Stimulated activated CD8-positive, alpha-beta memory T cell treated with anti-CD3 and anti-CD28 coated beads, Interleukin-12 subunit alpha, Interleukin-12 subunit beta, amount 100 ng/mL, for 24 hours (primary cell): ENCODE data around the gene DSTN.

Source experiments
- DNase-seq: peaks from one replicate; pipeline ENCODE4 v3.0.0-alpha.2; 2020; ENCODE audit errors: extremely low read depth

The DSTN gene

DNA sequence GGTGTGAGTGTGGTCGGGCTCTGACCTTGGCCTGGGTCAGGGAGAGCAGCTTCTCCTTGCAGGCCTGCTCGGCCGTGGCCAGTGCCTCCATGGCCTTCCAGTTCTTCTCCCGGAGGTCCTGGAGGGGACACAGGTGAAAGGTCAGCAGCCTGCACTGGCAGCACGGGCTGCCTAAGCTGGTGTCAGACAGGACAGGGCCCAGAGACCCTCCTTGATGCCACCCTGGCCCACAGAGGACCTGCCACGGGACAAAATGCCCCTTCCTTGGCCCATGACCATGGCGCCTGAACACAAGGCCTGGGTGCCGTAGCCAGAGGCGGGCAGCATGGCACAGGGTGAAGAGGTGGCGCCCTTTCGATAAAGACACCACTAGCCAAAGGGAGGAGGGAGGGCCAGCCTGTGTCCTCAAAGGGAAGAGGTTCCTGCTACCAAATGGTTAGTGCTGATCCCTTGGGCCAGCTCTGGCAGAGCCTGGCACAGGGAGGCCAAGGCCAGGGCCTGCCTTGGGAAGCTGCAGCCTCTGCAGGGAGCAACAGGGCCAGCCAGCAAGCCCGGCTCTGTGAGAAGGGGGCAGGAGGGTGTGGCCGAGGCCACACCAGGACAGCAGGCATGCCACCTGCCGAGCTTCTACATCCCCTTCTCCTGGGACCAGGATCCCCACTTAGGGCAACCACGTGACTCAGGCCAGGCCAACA, 54.8 kb downstream of the DSTN start:
- no peak for DNase-seq

DNA sequence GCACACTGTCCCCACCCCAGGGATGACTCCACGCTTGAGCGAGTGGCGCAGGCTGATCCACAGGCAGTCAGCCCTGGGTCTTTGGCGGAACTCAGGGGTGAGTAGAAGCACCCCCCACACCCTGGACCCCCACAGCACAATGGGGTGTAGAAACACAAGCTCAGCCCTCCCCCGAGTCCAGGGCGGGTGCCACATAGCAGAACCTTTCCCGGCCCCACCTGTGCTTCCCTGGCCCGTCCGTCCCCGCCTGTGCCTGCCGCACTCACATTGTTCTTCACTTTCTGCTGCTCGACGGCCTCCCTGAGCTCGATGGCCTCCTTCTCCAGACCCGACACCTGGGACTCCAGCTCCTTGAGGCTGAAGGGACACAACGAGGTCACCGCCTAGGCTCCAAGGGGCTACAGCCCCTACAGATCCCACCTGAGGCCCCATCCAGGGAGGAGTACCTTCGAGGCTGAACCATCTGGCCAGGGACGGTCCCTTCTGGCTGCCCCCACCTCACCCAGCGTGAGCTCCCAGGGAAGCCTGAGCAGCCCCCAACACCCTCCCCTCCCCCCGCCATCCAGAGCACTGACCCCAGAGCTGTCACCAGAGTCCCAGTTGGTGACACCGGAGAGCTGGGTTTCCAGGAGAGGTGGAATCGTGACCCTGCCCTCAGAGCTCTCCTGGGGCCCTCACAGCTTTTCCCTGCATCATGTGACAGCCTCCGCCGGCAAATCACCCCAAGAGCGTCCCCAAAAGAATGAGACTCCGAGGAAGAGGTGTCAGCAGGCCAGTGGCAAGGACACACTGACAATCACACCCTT, 55.6 kb downstream of the DSTN start:
- DNase-seq = no peak

DNA sequence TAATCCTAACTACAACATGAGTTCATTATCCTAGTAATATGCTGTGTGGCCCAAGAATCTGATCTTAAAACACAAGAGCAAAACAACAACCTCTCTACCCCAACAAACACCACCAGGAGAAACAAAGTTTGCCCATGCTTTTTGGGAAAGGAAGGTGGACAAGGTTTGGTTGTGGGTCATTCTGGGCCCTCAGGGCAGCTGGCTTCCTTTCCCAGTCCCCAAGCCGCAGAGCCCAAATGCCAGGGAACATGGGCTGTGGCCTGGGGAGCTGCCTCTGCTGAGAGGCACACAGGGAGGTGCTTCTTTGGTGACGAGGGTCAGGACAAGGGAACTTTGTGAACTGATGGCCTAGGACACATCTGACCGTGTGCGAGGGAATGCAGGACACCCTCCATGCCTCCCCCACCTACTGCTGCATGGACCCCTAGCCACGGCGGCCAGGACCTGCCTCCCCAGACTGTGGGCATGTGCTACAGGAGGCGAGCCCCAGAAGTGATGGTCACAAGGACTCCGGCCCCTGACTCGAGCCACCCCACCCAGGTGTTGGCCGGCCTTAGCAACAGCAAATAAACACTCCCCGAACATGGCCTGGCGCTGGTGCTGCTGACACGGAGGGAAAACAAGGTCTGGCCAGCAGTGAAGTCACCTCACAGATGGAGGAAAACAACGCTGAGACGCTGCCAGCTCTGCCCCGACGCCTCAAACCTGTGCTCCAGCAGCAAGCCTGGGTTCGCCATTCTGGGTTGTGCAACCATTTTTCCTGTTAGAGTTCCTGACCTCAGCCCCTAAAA, 56.5 kb downstream of the DSTN start:
- no peak for DNase-seq

DNA sequence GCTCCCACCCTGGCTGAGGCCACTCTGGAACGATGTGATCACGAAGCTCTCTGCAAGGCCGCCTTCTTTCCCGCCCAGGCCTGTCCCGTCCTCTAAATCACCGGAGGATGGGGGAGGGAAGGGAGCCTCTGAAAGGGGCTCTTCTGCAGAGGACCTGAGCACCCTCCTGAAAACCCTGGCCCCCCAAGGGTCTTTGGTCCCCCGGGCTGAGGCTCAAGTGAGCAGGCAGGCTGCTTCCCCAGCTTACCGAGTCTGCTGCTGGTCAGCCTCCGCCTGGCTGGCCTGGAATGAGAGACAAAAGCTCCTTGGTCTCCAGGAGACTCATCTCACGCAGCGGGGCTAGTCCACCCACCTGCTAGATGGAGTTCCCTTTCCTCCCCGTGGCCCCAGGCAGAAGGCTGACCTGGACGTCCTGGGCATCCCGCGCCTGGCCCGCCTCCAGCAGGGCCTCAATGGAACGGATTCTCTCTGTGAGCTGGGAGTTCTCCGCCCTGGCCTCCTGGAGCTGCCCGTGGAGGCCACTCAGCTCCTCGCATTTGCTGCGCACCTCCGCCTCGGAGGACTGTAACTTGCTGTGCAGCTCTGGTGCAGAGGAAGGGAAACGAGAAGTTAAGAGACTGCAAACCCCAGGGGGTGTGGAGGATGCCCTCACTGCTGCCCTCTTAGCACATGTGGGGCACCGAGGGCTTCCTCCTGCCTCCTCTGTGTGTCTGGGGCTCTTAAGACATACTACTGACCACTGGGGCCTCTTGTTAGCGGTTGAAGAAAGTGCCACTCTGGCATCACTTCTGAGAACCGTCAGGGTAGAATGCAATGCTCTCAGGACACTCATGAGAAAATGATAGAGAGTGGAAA, 57.5 kb downstream of the DSTN start:
- DNase-seq = no peak

DNA sequence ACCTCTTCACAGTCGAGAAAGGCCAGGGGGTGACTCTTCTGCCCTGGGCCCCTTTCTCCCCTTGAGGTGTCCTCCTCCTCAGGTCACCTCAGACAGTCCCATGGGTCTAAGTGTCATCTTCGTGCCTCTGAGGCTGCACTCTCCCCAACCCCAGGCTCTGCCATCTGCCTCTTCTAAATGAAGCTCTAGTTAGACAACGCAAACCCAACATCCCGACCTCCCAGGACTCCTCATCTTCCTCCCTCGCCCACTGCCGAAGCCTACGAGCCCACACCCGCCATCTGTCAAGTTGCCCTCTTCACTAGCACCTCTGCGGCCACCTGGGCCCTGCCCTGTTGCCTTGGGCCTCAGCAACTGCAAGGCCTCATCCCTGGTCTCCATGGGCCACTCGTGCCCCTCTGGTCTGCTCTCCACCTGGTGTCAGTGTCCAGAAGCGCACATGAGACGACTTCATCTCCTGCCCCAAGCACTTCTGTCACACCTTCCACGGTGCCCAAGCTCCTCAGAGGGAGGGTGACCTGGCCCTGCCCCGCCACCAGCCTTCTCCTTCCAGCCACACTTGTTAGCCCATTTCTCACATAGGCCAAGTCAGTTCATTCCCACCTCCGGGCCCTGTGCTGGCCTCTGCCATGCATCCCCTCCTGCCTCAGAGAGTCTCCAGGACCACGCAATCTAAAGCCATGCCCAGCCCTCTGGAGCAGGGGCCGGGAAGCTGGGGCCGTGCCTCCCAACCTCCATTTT, 58.4 kb downstream of the DSTN start:
- DNase-seq = no peak

DNA sequence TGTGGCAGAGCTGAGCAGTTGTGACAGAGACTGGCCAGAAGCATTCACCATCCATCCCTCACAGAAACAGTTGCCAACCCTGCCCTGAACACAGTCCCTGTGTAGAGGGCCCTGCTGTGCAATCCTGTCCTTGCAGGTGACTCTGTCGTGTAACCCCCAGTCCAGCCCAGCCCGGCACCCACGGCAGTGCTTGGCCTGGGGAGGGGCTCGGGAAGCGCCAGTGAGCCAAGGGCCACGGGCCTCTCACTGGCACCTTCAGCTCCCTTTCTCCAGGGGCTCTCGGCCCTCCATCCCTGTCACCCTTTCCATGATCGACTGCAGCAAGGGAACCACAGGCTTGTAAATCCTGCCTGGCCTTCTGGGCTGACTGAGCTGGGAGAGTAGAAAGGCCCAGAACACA, 59.1 kb downstream of the DSTN start:
- no peak for DNase-seq

DNA sequence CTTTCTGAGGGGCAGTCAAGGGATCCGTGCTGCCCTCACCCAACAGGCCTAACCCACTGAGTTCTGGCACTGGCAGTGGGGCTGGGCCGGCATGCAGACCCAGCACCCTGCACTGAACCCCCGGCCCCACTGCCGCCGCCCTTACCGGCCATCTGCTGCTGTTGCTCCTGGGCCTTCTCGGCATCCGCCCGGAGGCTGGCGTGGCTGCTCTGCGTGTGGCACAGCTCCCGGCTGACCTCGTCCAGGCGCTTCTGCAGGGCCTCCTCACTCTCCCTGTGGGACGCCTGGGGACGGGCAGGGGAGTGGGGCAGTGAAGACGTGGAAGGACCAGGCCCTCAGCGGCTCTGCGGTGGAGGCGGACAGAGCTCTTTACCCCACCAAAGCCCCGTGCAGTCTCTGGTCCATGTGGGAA, 59.8 kb downstream of the DSTN start:
- no peak for DNase-seq

DNA sequence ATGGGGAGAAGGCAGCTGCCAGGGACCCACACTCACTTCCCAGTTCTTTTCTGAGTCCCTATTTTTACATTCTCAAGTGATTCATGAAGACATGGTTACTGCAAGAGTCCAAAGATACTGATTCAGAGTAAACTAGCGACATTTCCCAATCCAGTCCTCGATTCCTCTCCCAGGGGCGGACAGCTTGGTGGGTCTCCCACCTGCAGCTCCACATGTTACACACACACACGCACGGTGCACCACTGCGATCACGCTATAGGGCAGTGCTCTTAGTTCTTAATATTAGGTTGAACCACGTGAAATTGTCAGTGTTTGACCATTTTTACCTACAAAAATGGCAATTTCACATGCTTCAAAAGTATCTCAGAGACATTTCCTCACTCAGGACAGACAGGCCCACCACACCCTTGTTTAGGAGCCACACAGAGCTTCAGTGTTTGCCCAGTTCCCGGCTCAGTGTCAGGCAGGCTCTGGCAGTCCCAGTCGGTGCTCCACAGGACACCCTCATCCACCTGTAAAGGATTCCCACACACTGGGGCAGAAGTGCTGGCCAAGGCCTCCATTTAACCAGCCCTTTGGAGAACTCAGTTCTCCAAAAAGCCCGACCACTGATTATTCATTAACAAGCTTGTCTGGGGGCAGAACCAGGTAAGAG, 60.4 kb downstream of the DSTN start:
- no peak for DNase-seq

DNA sequence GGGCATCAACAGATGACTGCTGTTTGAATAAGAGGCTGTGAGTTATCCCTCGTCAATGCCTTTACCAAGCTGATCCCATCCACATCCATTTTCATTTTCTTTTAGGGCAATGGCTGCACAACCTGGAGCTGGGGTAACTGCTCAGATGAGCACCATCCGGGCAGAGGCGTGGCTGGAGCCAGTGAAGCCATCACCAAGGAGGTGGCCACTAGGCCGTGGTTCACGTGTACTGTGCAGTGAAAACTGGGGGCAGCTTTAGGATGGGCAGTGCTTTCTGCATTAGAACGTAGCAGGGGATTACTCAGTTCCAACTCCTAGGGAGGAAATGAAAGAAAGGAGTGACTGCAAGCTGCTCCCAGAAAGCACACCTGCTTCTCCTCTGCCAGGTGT, 60.9 kb downstream of the DSTN start:
- DNase-seq = no peak

DNA sequence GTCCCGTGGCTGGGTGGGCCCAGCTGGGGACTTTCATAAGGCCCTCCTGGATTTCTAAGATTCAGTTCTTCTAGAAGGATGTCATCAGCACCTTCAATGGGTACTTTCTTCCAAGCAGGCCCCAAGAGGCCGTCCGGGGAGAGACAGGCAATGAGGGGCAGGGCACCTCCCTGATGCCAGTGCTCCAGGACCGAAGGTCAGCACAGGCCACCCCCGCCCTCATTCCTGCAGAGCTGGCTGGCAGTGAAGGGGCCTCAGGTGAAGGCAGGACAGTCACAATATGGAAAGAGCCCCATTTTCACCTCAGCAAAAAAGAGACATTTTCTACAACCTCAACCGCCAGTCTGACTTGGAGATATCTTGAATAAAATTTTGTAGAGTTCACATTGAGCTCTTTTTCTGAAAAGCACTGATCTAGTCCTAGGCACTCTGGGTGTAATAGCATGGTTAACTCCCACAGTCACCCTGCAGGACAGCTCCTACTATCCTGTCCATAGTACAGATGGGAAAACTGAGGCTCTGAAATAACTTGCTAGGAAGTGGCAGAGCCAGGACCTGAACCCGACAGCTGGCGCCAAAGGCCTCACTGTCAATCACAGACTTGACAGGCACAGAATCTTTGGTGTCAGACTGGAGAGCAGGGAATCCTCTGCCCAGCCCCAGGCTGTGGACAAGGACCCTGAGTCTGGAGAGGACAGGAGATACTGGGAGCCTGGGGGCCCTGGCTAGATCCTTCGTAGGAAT, 61.9 kb downstream of the DSTN start:
- DNase-seq = no peak

DNA sequence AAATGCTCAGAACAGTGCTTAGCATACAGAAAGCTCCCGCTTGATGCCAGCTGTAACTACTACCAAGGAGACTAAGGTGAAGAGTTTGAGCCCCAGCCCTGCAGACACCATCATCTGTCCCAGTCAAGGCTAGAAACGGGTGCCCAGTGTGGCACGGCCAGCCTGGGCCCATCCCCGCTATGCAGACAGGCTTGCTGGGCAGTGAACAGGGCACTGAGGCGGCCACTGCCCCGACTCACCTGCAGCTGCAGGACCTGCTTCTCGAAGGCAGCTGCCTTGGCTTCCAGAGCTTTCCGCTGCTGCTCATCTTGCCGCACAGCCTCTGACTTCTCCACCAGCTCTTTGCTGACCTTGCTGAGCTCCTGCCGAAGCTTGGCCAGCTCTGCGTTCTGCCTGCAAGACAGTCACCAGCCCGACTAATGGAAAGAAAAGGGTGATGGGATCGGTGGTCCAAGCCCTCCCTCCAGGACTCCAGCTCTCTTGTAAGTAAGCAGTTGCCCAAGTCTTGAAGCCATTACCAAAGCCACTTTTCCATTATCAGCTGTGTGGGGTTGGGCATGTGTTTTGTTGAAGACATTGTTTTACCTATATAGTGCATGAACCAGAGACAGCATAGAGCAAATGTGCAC, 63.5 kb downstream of the DSTN start:
- DNase-seq = no peak

DNA sequence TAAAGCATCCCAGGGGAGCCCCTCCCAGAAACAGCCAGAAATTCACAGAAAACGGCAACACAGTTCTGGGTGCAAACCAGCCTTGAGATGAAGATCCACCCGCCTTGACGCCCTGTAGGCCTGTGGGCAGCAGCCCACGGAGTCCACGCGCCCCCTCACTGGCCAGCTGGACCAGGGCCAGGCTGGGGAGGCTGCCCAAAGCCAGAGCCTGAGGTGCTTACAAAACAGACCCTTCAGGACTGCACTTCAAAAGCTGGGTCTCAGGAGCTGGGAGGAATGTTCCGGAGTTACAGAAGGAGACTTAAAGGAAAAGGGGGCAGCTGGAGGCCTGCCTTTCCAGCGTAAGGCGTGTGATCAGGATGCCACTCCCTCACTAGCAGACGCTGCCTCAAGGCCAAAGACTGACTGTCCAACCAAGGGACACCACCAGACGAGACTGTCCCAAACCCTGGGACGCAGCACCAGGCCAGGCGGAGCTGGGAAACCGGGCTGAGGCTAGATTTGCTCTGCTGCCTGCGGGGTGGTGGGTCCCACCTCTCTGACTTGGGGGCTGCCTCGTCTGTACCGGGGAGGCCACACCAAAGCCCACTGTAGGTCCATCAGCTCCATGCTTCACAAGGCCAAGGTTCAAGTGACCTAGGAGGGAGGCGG, 64.1 kb downstream of the DSTN start:
- no peak for DNase-seq

DNA sequence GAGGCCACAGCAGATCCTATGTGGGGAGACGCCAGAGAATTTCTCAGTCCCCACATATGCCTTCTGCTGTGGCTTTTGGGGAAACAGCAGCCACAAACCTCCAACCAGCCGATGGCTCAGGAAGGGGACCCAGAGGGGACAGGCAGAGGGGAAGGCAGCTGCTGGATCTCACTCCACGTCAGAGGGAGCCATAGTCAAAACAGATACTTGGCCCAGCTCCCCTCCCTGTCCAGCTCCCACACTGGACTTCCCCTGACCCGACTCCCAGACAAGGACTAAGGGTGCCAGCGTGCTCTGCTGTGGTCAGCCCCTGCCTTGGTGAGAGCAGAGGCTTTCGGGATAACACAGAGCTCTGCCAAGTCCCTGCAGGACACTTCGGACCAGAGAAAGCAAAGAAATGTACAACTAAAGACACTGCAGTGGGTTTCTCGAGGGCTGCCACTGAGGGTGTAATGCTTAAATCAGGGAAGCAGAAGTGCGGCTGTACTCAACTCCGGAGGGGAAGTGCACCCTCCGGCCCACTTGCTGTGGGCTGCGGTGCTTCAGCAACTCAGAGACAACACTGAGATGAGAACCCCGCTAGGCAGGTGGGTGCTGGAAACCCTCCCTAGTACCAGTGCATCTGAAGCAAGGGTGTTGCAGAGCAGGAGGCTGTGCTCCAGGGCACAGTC, 64.9 kb downstream of the DSTN start:
- DNase-seq = no peak

DNA sequence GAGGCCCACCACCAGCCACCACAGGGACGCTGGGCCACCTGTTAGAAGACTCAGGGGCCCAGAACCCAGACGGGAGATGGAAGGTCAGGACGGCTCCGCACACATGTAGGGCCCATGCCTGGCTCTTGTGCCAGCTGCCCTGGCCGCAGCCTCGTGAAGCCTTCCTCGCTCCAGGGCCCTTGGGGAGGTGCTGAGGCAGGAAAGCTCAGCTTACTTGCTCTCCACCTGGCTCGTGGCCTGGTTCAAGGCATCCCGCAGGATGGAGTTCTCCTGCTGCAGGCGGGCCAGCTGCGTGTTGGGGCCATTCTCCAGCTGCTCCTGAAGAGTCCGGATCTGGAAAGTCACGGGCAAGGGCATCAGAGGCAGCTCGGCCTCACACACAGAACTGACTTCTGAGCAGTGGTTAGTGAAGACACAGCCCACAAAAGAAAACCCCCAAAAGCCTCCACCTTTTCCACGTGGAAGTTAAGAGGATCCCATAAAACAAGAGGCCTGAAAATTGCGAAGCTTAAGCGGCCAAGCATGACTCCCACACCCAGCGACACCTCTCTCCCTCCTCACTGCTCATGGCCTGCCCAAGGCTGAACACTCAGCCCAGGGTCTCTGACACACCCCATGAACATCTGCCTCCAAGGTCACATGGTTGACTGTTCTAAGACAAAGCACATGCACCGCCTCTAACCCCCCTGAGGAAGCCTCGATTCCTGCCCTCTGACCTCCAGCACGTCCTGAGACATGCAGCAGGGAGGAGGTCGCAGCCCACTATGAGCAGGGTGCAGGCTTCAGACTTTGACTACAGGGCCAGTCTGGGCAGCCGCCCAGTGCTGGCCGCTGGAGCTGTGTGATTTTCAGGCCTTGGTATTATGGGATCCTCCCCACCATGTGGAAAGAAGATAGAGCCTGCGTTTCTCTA, 65.7 kb downstream of the DSTN start:
- DNase-seq = no peak

DNA sequence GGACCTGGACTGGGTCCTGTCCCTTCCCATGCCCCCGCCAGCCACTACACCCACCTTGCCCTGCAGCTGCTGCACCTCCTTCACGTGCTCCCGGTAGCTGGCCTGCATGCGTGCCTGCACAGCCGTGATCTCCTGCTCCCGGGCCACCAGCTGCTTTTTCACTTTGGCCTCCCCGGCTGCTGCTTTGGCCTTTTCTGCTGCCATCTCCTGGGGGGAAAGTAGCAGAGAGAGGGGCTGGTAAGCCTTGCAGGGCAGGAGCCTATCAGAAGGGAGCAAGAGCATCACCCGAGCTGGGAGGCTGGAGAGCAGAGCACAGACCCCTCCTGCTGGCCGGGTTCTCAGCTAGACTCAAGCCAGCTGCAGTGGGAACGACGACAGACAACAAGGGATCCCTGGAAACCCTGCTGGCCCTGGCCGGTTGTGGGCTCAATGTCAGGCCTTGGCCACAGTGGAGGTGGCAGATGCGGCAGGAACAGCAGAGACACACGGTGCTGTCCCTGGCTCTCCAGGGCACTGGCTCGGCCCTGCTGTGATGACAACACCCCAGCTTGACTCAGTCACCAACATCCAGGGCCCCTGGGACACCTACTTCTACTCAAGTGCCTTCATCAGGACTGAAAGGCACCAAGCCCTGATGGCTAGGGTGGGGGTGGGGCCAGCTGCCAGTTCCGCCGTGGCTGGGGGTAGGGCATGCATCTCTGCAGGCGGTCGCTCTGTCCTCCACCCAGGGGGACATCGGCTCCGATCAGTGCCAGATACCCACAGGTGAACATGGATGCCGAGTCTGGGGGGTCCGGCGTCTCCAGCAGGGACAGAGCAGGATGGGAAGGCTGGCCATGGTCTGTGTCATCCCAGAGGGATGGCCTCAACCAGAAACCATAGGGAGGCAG, 66.9 kb downstream of the DSTN start:
- DNase-seq = no peak

DNA sequence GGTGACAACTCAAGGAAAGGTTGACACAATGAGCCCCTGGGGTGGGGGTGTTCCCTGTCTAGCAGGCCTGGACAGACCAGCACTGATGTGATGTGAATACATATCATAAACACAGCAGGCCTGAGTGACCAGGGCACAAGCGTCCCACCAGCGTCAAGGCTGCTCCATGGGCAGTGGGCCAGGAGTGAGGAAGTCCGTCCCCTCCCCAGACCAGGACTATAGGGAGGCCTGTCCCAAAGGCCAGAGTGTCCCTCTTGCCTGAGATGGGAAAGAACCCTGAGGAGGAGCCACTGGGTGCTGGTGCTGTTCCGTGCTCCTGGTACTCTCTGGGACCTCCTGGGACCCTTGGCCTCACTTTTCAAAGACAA, 67.5 kb downstream of the DSTN start:
- DNase-seq = no peak
